NCI-H1417 treated with DMSO at 0.1 percent for 48 hours (cell line): ENCODE results near the gene FBRSL1.

Experiments used
- DNase-seq: peaks from one replicate; lab custom pipeline; 2025; lab: John Stamatoyannopoulos, UW

Gene FBRSL1

DNA sequence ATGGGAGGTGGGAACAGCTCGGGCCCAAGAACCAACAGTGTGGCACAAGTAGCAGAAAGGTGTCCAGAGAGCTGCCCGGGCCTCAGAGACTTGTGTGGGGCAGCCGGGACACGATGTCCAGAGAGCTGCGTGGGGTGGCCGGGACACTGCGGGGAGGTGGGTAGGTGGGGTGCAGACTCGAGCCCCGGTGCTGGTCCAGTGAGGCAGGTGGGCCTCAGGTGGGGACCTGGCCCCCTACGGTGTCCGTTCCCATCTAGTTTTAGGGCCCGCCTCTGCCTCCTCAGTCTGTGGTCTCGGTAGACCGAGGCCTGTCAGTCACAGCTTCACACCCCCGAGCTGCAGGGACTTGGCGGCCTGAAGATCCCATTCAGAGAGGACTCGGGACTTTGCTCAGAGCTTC lies 6.3 kb upstream of the FBRSL1 start:
- no peak for DNase-seq

DNA sequence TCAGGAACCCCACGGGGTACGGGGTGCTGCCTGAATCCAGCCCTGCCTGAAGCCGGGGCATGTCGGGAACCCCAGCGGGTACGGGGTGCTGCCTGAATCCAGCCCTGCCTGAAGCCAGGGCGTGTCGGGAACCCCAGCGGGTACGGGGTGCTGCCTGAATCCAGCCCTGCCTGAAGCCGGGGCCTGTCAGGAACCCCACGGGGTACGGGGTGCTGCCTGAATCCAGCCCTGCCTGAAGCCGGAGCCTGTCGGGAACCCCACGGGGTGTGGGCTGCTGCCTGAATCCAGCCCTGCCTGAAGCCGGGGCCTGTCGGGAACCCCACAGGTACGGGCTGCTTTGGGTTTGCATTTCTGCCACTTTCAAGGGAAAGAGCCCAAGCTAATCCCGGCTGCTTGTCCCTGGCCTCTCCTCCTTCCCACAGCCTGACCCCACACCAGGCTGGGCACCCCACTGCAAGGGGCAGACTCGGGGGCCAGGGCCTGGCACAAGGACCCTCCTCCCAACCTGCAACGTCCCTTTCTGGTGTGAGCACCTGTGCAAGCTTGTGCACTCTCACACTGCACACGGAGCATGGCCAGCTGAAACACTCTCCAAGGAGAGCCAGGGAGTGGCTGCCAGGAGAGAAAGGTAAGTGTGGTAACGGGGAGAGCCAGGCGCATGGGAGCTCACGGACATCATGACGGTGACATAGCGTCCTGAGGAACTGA lies 5.6 kb upstream of the FBRSL1 start:
- DNase-seq, result no peak

DNA sequence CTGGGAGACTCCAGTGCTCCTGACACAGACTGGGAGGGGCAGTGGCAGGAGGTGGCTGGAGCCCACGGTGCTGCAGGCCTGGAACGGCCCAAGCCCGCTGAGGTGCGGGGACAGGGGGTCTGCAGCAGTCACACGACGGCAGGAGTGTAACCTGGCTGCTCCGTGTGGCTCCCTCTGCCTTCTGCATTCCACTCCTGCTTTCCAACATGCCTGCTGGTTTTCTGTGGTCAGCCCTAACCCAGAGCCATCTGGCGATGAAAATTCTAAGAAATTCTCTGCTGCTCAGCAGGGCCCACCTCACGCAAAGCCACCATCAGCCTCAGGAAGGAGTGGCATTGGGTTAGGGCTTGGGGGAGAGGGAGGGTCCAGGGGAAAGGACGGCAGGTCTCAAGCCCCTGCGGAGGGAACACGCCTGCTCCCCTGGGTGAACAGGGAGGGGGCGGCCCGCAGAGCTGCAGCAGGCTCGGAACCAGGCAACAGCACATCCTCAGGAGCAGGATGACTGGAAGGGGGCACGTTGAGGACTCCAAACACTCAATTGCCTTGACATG lies 5.0 kb upstream of the FBRSL1 start:
- no peak for DNase-seq

GRCh38 chr12:132485619-132486018 lies 4.3 kb upstream of the FBRSL1 start:
- DNase-seq, result no peak

- no peak for DNase-seq
Measured at GRCh38 chr12:132486168-132486567, 3.8 kb upstream of the FBRSL1 start.

- no peak for DNase-seq
Measured at GRCh38 chr12:132486576-132486975, 3.4 kb upstream of the FBRSL1 start.

DNA sequence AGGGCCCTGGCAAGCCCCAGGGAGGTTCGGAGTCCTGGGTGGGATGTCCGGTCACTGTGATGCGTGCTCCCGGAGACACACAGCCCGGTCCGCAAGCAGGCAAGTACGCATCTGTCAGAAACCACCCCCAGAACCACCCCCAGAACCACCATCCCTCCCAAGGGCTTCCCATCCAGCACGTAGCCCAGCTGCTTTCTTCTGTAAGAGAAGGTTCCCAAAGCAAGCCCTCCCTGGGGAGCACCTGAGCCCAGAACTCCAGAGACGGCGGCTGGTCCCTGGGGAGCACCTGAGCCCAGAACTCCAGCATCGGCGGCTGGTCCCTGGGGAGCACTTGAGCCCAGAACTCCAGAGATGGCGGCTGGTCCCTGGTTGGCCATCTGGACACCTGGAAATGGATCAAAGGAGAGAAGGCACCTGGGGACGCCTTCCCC lies 2.6 kb upstream of the FBRSL1 start:
- no peak for DNase-seq

GRCh38 chr12:132488127-132489077 lies 1.5 kb upstream of the FBRSL1 start:
- DNase-seq, result no peak

DNA sequence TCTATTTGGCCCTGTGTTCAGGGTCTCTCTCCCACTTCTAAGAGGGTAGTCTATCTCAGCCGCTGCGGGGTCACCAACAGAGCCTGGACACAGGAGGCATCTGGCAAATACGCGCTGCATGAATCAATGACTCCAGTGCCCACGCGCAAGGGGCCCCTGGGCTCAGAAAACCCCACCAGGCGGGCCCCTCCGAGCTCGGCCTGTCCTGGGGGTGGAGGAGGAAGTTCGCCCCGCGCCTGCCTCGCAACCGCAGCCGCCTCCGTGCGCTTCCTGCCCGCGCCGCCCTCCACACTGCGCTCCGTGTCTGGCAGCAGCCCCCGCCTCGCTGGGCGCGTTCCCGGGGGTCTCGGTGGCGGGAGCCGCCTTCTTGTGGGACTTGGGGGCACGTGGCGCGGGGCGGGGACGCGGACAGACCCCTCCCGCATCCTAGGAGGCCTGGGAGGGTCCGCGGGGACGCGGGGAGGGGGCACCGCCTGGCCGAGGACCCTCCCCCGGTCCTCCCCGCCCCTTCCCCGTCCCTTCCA lies 811 bp upstream of the FBRSL1 start:
- no peak for DNase-seq

DNA sequence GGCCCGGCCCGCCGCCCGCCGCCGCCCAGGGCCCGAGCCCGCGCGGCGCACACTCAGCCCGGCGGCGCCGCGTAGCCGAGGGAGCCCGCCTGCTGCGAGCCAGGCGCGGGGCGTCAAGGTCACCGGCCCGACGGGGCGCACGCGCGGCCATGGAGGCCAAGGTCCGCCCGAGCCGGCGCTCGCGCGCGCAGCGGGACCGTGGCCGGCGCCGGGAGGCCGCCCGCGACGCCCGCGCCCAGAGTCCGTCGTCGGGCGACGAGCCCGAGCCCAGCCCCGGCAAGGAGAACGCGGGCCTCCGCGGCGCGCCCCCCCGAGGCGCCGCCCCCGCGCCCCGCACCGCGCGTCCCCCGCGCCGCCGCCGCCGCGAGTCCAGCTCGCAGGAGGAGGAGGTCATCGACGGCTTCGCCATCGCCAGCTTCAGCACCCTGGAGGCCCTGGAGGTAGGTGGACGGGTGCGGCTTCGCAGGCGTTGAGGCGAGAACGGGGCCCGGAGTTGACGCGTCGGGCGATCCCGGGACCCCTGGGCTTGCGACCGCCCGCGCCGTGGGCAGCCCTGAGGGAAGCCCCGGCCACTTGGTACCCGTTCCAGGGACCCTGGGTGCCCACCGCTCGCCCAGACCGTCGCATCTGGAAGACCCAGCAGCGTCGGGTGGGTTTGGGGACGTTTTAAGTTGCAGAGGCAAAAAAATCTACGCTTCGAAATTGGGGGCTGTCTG lies 629 bp downstream of the FBRSL1 start:
- no peak for DNase-seq

DNA sequence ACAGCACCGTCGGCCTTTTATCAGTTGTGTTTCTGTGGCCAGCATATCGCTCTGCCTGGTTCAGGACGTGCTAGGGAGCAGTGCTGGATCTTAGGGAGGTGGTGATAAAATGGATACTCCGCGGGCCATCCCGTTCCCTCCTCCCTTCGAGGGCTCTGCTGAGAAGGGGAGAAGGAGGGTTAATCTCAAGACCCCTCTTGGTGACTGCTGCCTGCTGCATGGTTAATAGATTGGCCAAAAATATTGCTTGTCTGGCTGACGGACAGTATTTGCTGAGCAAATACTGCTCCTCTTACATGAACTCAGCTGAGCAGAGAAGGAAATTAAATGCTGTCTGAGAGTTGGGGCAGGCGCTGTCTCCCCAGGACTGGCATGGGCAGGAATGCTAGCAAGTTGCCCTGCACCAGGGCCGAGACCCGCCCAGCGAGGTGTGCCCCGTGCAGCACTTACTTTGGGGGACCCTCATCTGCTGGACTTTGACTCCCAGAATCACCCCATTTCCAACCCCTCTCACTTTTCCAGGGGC lies 1.2 kb downstream of the FBRSL1 start:
- DNase-seq, result no peak

GRCh38 chr12:132491761-132492378 lies 1.9 kb downstream of the FBRSL1 start:
- no peak for DNase-seq

- DNase-seq, result no peak
Measured at GRCh38 chr12:132492522-132492921, 2.6 kb downstream of the FBRSL1 start.

- DNase-seq, result no peak
Measured at GRCh38 chr12:132492951-132493350, 3.0 kb downstream of the FBRSL1 start.

- no peak for DNase-seq
Measured at GRCh38 chr12:132493482-132494178, 3.7 kb downstream of the FBRSL1 start.

DNA sequence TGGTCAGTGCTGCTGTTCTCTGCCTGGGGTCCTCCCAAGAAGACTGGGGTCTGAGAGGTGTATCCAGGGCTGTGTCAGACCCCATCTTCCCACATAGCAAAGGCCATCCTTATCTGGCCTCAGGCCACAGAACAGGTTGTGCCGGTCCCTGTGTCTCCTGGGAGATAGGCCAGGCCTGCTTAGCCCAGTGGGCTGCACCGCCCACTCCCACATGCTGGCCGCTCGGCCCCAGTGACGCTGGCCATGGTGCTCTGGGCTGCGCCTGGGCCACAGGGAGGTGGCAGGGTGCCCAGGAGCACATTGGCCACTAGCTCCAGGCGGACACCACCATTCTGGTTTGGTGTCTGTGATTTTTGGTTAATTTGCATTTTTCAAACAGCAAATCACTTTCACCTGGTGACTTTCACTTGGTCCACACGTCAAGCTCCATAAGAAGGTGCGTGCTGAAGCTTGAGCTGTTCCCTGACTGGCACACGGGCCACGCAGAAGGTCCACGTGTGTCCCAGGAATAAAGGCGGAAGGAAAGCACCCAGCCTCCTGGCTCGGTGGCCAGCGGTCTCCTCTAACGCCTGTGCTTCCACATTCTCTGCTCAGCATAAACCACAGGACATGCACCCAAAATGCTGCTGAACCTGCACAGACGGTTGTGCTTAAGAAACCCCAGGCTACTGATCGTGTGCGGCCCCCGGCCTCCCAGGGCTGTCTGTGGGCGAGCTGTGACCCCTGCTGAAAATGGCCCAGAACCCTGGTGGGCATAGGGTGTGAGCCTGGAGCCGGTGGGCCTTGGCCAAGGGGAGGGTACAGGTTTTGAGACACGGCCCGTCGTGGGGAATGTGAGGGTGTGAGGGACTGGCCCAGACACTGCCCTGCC lies 4.6 kb downstream of the FBRSL1 start:
- no peak for DNase-seq

DNA sequence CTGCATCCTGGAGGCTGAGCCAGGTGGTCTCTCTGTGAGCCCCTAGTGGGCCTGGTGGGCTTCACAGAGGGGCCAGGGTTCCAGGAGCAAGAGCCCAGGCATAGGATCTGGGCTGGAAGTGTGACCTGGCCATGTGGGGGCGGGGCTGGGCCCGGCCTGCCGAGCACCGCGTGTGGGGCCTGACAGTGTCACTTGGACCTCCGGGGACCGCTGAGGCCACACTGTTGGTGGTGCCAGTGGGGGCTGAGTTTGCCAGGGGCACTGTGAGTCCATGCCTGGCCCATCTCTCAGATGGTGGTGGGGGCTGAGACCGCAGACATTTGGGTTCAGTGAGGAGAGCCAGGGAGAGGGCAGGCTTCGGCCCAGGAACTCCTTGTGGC lies 5.2 kb downstream of the FBRSL1 start:
- no peak for DNase-seq

DNA sequence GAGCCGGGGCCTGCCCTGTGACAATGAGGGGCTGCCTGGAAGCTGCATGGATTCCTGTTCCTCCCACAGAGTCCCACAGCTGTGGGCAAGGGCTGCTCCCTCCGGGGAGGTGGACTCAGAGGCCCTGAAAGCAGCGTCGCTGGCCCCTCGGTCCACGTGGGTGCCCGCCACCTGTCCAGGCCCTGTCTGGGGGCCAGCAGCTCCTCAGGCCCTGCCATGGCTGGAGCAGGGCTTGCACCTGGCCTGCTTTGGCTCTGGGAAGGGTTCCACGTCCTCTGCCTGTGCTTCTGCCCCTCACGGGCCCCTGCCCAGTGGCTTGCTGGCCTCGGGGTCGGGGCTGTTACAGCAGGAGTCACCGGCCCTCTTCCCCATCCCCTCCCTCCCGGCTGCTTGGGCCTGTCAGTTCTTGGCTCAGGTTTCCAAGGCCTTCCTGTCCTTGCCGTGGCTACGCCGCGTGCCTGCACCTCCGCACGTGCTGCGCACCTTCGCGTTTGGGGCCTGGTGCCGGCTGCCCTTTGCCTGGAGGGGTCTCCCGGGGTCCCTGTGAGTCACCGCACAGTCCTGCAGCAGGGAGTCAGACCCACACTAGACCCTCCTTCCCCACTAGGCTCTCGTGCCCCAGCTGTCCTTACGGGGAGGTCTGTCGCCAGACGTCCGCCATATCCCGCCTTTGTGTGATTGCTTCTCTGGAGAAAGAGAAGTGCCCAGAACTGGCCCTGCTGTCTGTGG lies 5.8 kb downstream of the FBRSL1 start:
- DNase-seq, result no peak

DNA sequence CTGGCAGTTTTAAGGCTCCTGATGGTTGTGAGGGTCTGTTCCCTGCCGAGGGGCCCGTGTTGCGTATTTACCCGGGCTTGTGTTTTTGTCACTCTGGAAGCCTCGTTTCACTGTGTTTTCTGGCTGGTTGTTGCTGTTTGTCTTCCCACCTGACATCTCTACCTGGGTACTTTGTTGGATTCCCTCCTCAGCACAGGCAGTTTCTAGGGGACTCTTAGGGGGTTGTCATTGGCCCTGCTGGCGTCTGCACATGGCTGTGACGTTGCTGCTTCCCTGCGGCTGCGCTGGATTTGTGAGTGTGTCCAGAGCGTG lies 6.4 kb downstream of the FBRSL1 start:
- DNase-seq, result no peak
